Breast epithelium (tissue), 4 donors: ENCODE results near the gene WDR47. TPM values are rescaled to one million over a fixed set of nuclear protein-coding genes. Genes with fewer than 3 reads are reported as not detected.
"Not testable (repeated sequence)": the region's sequence is repeated elsewhere in the genome, so short reads cannot be mapped to it uniquely, and the experiment has no call there.

Experiments used
- DNase-seq, 2 donors: peaks; one replicate each; pipeline ENCODE4 v3.0.0-alpha.2; 2019; ENCODE audit warnings: low spot score in 2 of 2
- H3K27ac ChIP-seq, 2 donors: fragments of 200-600 bp; sonication (generic) in 1 of 2; one replicate each; pipeline ENCODE4 v1.5.1; 2016 to 2019; ENCODE audit warnings: mild to moderate bottlenecking in 1 of 2
- H3K27me3 ChIP-seq, 2 donors: fragments of 200-600 bp; sonication (generic) in 1 of 2; one replicate each; pipeline versions ENCODE4 v1.5.1 to v1.6.0; 2017 to 2019; ENCODE audit warnings: control low read depth in 1 of 2, mild to moderate bottlenecking in 1 of 2
- H3K36me3 ChIP-seq: fragments of 200-600 bp; one replicate; pipeline ENCODE4 v1.5.1; 2019
- H3K4me1 ChIP-seq, 2 donors: fragments of 200-600 bp; sonication (generic); one replicate each; pipeline ENCODE4 v1.5.1; 2016 to 2019; ENCODE audit warnings: control low read depth in 1 of 2
- H3K4me3 ChIP-seq, 3 donors: fragments of 200-600 bp; sonication (generic); 1 replicate in 2 of 3; 2 replicates in 1 of 3; pipeline ENCODE4 v1.5.1; 2016 to 2019; ENCODE audit warnings: mild to moderate bottlenecking in 3 of 3, moderate library complexity in 2 of 3
- H3K9me3 ChIP-seq, 2 donors: fragments of 200-600 bp; sonication (generic) in 1 of 2; one replicate each; pipeline ENCODE4 v1.5.1; 2016 to 2019; ENCODE audit warnings: control low read depth in 1 of 2
- CTCF ChIP-seq, 3 donors: fragments of 450-650 bp; IDR thresholded peaks; one replicate each; pipeline ENCODE4 v1.5.1; 2016 to 2017; ENCODE audit warnings: antibody characterized with exemption in 3 of 3, mild to moderate bottlenecking in 3 of 3, moderate library complexity in 3 of 3
- POLR2A ChIP-seq: fragments of 450-650 bp; IDR thresholded peaks from one replicate; pipeline ENCODE4 v1.6.1; 2016; ENCODE audit warnings: antibody characterized with exemption, mild to moderate bottlenecking, moderate library complexity
- POLR2AphosphoS5 ChIP-seq, 3 donors: sonication (generic); formaldehyde crosslinking; IDR thresholded peaks; one replicate each; pipeline ENCODE4 v1.6.1; 2017; ENCODE audit warnings: antibody characterized with exemption in 3 of 3
- intact Hi-C: fragments of 100-400 bp; cut with DNase I; formaldehyde crosslinking; loops from one replicate; pipeline ENCODE4 v1.15.1; 2023; ENCODE audit warnings: low total_unique reads
- total RNA-seq, 3 donors: library from RNA; depleted of rRNA; stranded (reverse); fragments of >200 nt; gene quantifications; one replicate each; pipeline ENCODE4 v1.1.0, GENCODE V29; 2016

Gene WDR47
- total RNA-seq, 3 donors from 2014 or later = 12.3 to 16.8 (median 13.8) TPM

- no peaks in the 10 kb centered on the region for H3K27me3 ChIP-seq
- no peaks in the 10 kb centered on the region for H3K4me1 ChIP-seq
- no peaks in the 10 kb centered on the region for H3K36me3 ChIP-seq
- H3K4me3 ChIP-seq = no peak overlapping the region
- DNase-seq = no peak
- no peak overlapping the region for H3K27ac ChIP-seq
- H3K9me3 ChIP-seq = peaks cover 5% of the 10 kb centered on the region in 2 donors
- TF ChIP-seq CTCF (IDR thresholded peaks at IDR 0.05) = no peak
- TF ChIP-seq POLR2A = no peak
- TF ChIP-seq POLR2AphosphoS5 (IDR thresholded peaks at IDR 0.05) = no peak
- intact Hi-C loops = no loop called here
These were observed 21.1 kb downstream of the WDR47 start for GRCh38 chr1:109020693-109021257.

GRCh38 chr1:109017719-109018118 is 24.2 kb downstream of the WDR47 start:
- DNase-seq, H3K4me1 ChIP-seq, H3K4me3 ChIP-seq, H3K27ac ChIP-seq, H3K27me3 ChIP-seq, H3K9me3 ChIP-seq, H3K36me3 ChIP-seq, intact Hi-C loops: not testable (repeated sequence)

GRCh38 chr1:109017134-109017533 is 24.8 kb downstream of the WDR47 start:
- TF ChIP-seq CTCF (IDR thresholded peaks at IDR 0.05) (no peak), POLR2A (no peak), POLR2AphosphoS5 (IDR thresholded peaks at IDR 0.05) (no peak)
- Histone ChIP-seq H3K27ac (no peak overlapping the region), H3K9me3 (peaks cover 5% of the 10 kb centered on the region in 2 donors), H3K27me3 (no peaks in the 10 kb centered on the region), H3K36me3 (no peaks in the 10 kb centered on the region), H3K4me3 (no peak overlapping the region), H3K4me1 (no peaks in the 10 kb centered on the region)
- no peak for DNase-seq
- intact Hi-C loops = no loop called here

GRCh38 chr1:109011335-109011734 is 30.6 kb downstream of the WDR47 start:
- no peaks in the 10 kb centered on the region for H3K27me3 ChIP-seq
- H3K4me1 ChIP-seq = no peaks in the 10 kb centered on the region
- H3K9me3 ChIP-seq = no peaks in the 10 kb centered on the region
- no peaks in the 10 kb centered on the region for H3K36me3 ChIP-seq
- H3K27ac ChIP-seq = no peak overlapping the region
- no peak for DNase-seq
- intact Hi-C loops = no loop called here
- no peak overlapping the region for H3K4me3 ChIP-seq
- TF ChIP-seq POLR2AphosphoS5 (IDR thresholded peaks at IDR 0.05) (no peak), CTCF (IDR thresholded peaks at IDR 0.05) (no peak)

GRCh38 chr1:108996622-108997021 is 45.3 kb downstream of the WDR47 start:
- H3K27ac ChIP-seq, intact Hi-C loops, H3K4me3 ChIP-seq, H3K27me3 ChIP-seq, H3K9me3 ChIP-seq, H3K4me1 ChIP-seq, H3K36me3 ChIP-seq, DNase-seq: not testable (repeated sequence)

- no peaks in the 10 kb centered on the region for H3K4me1 ChIP-seq
- no peak for DNase-seq
- H3K27me3 ChIP-seq = no peaks in the 10 kb centered on the region
- TF ChIP-seq CTCF (IDR thresholded peaks at IDR 0.05) = no peak
- no peak for TF ChIP-seq POLR2A
- TF ChIP-seq POLR2AphosphoS5 (IDR thresholded peaks at IDR 0.05) = no peak
- H3K27ac ChIP-seq = no peak overlapping the region
- no peaks in the 10 kb centered on the region for H3K9me3 ChIP-seq
- peaks cover 4% of the 10 kb centered on the region for H3K36me3 ChIP-seq
- intact Hi-C loops = no loop called here
- no peak overlapping the region for H3K4me3 ChIP-seq
These were observed 58.8 kb downstream of the WDR47 start for GRCh38 chr1:108983114-108983513.
